GM06990 (cell line): Measurements from ENCODE around the gene BRCA2.
A peak's percentile ranks its signal among the peaks of the same experiment; 100 is the strongest.

ENCODE experiments used
- DNase-seq: peaks from one replicate; pipeline ENCODE4 v3.0.0-alpha.2; 2011; ENCODE audit not compliant: insufficient read length; ENCODE audit errors: extremely low read depth
- H3K27me3 ChIP-seq: replicated peaks from 2 replicates; pipeline ENCODE4 v1.6.0; 2011; ENCODE audit warnings: low read length; ENCODE audit not compliant: control insufficient read depth, insufficient read depth
- H3K36me3 ChIP-seq: 2 replicates; pipeline ENCODE4 v1.5.1; 2011; ENCODE audit warnings: low read length; ENCODE audit not compliant: control insufficient read depth, insufficient read depth
- H3K4me3 ChIP-seq: replicated peaks from 2 replicates; pipeline ENCODE4 v1.5.1; 2011; ENCODE audit warnings: low read depth, mild to moderate bottlenecking, control low read depth, low read length
- TF ChIP-seq, protein P1 (sequence below): IDR thresholded peaks from 2 replicates; pipeline ENCODE4 v1.5.1; 2011; ENCODE audit warnings: low read length, control low read depth, mild to moderate bottlenecking, inconsistent platforms; ENCODE audit not compliant: insufficient read depth, poor library complexity, severe bottlenecking

BRCA2 gene

DNA sequence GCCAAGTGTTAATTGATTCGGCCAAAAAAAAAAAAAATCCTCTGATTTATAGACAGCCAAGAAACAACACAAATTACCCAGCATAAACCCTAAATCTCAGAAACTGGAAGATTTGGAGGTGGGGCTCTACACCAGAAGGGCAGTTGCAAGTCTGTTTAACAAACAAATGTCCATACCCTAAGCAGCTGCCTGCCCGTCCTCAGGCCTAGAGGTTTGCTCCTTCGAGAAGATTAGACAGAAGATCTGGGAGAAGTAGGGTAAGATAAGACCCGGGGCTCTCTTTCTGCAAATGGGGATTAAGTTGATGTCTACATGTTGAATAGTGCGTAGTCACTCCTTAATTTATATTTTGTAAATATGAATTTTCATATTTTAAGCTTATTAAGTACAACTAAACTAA lies 116.1 kb downstream of the BRCA2 start:
- TF ChIP-seq, protein P1, sequence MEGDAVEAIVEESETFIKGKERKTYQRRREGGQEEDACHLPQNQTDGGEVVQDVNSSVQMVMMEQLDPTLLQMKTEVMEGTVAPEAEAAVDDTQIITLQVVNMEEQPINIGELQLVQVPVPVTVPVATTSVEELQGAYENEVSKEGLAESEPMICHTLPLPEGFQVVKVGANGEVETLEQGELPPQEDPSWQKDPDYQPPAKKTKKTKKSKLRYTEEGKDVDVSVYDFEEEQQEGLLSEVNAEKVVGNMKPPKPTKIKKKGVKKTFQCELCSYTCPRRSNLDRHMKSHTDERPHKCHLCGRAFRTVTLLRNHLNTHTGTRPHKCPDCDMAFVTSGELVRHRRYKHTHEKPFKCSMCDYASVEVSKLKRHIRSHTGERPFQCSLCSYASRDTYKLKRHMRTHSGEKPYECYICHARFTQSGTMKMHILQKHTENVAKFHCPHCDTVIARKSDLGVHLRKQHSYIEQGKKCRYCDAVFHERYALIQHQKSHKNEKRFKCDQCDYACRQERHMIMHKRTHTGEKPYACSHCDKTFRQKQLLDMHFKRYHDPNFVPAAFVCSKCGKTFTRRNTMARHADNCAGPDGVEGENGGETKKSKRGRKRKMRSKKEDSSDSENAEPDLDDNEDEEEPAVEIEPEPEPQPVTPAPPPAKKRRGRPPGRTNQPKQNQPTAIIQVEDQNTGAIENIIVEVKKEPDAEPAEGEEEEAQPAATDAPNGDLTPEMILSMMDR, result no peak
- H3K27me3 ChIP-seq, result no peaks in the 10 kb centered on the region
- no peak overlapping the region for H3K4me3 ChIP-seq
- no peak for DNase-seq
- H3K36me3 ChIP-seq, result no peaks in the 10 kb centered on the region

DNA sequence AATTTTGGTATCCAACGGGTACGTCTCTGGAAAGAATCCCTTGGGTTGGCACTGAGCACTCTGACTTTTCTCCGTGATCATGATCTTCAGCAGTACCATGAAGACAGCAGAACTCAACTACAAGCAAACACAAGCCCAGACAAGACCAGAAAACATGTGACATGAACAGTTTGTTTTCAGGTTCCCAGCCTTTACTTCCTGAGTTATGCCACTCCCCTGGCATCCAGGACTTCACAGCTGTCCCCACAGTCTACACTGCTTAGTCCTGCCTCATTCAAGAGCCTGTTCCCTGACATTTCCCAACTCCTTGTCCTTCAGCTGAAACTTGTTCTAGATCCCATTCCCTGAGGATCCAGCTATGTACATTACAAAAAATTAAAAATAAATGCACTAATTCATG lies 117.5 kb downstream of the BRCA2 start:
- TF ChIP-seq, protein P1, result no peak
- H3K4me3 ChIP-seq, result no peak overlapping the region
- DNase-seq, result no peak
- no peaks in the 10 kb centered on the region for H3K27me3 ChIP-seq
- H3K36me3 ChIP-seq, result no peaks in the 10 kb centered on the region

DNA sequence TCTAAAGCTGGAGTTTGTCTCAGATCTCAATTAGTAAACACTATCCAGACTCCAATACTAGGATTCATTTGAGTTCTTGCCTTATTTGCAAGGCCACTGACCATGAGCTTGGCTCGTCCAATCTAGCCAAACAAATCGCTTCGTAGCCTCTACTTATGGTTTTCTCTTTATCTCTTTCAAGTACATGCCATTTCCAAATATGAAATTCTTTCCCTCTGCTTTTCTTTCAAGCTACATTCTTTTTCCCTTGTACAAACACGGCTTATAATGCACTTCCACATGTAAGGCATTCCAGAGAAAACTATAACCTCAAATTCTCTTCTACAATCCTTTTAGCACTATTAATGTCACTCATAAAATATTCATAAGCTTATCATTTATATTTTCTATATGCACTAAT lies 123.6 kb downstream of the BRCA2 start:
- Histone ChIP-seq H3K36me3 (no peaks in the 10 kb centered on the region), H3K4me3 (no peak overlapping the region), H3K27me3 (no peaks in the 10 kb centered on the region)
- TF ChIP-seq, protein P1, result no peak
- DNase-seq, result no peak

DNA sequence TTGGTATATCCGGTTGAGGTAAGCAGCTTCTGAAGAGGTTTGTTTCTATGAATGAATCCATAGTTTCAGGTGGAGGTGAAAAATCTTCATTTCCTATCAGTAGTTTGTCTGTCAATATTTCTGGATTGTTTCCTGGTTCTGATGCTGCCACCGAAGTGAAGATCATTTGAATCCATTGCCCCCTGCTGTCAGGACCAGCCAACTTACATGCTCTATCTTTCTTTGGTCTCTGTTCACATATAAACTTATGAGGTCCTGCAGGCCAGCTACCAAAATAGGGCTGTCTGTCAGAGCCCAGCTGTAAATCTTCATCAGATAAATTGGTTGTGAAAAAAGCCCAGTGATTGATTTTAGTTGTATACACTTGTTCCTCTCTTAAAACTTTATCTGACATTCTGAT lies 127.8 kb downstream of the BRCA2 start:
- DNase-seq, result peak; percentile 34
- H3K4me3 ChIP-seq, result no peak overlapping the region
- TF ChIP-seq, protein P1, result peak; percentile 62

DNA sequence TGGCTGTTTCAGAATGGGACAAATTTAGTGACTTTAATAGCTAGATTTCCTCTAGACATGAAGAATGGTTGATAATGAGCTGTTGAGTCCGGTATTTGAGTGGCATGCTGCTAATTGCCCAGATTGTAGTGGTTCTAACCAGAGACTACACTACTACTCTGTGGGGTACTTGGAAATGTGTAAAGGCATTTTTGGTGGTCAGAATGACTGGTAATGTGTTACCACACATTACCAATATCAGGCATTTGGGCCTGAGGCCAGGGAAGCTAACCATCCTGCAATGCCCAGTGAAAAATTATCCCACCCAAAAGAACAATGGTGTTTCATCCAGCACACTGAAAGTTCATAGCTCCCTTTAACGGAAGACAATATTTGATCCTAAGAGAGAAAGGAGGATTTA lies 130.2 kb downstream of the BRCA2 start:
- H3K27me3 ChIP-seq, result no peaks in the 10 kb centered on the region
- TF ChIP-seq, protein P1, result no peak
- no peak for DNase-seq
- no peak overlapping the region for H3K4me3 ChIP-seq
- H3K36me3 ChIP-seq, result no peaks in the 10 kb centered on the region

More for the DNA sequence above, 127.8 kb downstream of the BRCA2 start:
- H3K27me3 ChIP-seq, result no peaks in the 10 kb centered on the region
- no peaks in the 10 kb centered on the region for H3K36me3 ChIP-seq

DNA sequence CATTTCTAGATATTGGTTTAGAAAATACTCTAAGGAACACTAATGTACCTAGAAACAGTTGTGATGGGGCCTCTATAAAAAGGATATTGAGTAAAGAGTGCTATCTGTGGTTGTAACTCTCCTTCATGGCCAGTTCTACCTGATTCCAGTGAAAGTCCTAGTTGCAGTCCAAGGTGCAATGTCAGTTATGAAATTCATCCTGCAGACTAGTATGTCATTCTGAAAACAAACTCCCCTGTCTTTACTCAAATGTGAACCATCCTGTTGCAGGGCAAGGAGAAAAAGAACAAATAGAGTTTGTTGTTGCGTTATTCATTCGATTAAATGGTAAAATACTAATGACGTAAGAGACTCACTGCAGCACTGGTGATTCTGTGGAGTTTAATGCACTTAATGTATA lies 130.9 kb downstream of the BRCA2 start:
- TF ChIP-seq, protein P1, result no peak
- Histone ChIP-seq H3K4me3 (no peak overlapping the region), H3K27me3 (no peaks in the 10 kb centered on the region), H3K36me3 (no peaks in the 10 kb centered on the region)
- DNase-seq, result no peak
